ENCODE data around the gene NT5DC3. TPM values are rescaled to one million over a fixed set of nuclear protein-coding genes. Genes with fewer than 3 reads are reported as not detected.

The NT5DC3 gene
- total and polyA plus RNA-seq, 2 experiments from 2014 or later, result 2.8 to 6.3 TPM

DNA sequence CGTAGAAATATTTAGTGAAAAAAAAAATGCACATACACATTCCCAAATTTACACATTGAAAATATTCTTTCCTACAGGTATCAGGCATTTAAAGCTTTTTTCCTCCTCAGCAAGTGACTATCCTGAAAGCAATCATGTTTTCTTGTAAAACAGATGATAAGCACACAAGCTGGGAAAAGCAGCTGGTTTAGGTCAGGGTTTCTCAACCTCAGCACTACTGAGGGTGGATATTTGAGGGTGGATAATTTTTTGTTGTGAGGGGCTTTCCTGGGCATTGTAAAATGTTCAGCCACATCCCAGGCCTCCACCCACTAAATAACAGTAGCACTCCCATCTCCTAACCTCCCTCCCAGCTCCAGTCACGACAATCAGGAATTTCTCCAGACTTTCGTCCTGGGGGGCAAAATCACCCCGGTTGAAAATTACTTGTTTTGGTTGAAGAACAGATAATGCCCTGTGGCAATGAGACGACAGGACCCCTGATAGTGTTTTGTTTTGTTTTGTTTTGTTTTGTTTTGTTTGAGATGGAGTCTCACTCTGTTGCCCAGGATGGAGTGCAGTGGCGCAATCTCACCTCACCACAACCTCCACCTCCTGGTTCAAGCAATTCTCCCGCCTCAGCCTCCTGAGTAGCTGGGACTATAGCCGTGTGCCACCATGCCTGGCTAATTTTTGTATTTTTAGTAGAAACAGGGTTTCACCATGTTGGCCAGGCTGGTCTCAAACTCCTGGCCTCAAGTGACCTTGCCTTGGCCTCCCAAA lies 15.0 kb upstream of the NT5DC3 start:
- Histone ChIP-seq H3K4me2 (no peak overlapping the region), H3K4me3 (no peak overlapping the region), H4K20me1 (ENCODE audit: insufficient read depth, poor library complexity, severe bottlenecking) (no peaks in the 10 kb centered on the region), H3K9me3 (ENCODE audit: low read depth) (no peaks in the 10 kb centered on the region), H3K36me3 (replicated peaks; ENCODE audit: insufficient read depth, low read depth) (no peaks in the 10 kb centered on the region), H3K9me2 (replicated peaks; ENCODE audit: insufficient read depth) (no peaks in the 10 kb centered on the region), H2AFZ (no peak overlapping the region), H3K4me1 (ENCODE audit: insufficient read depth) (peaks cover 25% of the 10 kb centered on the region), H3K27me3 (no peaks in the 10 kb centered on the region), H3K27ac (no peak overlapping the region), H3K79me2 (no peaks in the 10 kb centered on the region)
- WGBS (ENCODE audit: low lambda C conversion rate, missing lambda C conversion rate), result 64% methylated on average over 8 of the region's 8 CpGs
- TF ChIP-seq EZH2phosphoT487 (IDR thresholded peaks at IDR 0.05; ENCODE audit: low read depth, severe bottlenecking, unreplicated experiment), result no peak
- TF ChIP-seq, protein P1, sequence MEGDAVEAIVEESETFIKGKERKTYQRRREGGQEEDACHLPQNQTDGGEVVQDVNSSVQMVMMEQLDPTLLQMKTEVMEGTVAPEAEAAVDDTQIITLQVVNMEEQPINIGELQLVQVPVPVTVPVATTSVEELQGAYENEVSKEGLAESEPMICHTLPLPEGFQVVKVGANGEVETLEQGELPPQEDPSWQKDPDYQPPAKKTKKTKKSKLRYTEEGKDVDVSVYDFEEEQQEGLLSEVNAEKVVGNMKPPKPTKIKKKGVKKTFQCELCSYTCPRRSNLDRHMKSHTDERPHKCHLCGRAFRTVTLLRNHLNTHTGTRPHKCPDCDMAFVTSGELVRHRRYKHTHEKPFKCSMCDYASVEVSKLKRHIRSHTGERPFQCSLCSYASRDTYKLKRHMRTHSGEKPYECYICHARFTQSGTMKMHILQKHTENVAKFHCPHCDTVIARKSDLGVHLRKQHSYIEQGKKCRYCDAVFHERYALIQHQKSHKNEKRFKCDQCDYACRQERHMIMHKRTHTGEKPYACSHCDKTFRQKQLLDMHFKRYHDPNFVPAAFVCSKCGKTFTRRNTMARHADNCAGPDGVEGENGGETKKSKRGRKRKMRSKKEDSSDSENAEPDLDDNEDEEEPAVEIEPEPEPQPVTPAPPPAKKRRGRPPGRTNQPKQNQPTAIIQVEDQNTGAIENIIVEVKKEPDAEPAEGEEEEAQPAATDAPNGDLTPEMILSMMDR (IDR thresholded peaks at IDR 0.05; ENCODE audit: poor library complexity), result no peak
- no peak for TF ChIP-seq EZH2 (IDR thresholded peaks at IDR 0.05; ENCODE audit: borderline replicate concordance)
- DNase-seq (ENCODE audit: low spot score), result no peak

DNA sequence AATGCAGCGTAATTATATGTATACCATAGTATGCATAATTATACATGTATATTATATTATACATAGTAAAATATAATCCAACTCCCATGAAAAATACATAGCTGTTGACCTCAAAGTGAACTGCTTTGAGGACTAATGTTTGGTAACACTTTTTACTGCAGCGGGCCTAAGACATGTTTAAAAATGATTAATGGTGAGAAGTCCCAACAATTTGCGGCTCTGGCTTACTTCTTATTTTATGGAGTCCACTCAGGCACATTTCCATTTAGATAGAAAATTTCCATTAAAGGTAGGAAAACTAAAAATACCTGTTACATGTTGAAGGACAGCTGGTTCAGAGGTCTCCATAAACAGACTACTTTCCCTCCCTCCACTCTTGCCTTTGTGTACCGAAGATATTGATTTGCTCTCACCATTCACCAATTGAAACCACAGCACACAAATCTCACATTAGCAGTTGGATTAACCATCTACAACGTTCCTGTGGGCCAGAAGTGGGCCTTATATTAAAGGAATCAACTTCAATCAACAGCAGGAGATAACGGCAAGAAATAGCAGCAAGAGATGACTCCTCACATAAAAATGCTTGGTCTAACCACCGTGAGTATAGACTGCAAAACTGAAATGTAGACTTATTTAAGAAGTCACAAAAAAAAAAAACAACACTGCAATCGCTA lies 14.1 kb upstream of the NT5DC3 start:
- Histone ChIP-seq H3K4me1 (ENCODE audit: insufficient read depth) (peaks cover 23% of the 10 kb centered on the region), H3K9me3 (ENCODE audit: low read depth) (no peaks in the 10 kb centered on the region), H4K20me1 (ENCODE audit: insufficient read depth, poor library complexity, severe bottlenecking) (no peaks in the 10 kb centered on the region), H3K27ac (no peak overlapping the region), H3K36me3 (replicated peaks; ENCODE audit: insufficient read depth, low read depth) (no peaks in the 10 kb centered on the region), H3K4me3 (no peak overlapping the region), H3K4me2 (no peak overlapping the region), H3K79me2 (no peaks in the 10 kb centered on the region), H2AFZ (no peak overlapping the region), H3K27me3 (no peaks in the 10 kb centered on the region), H3K9me2 (replicated peaks; ENCODE audit: insufficient read depth) (no peaks in the 10 kb centered on the region)
- 75% methylated on average over 8 of the region's 8 CpGs for WGBS (ENCODE audit: low lambda C conversion rate, missing lambda C conversion rate)
- TF ChIP-seq, protein P1 (IDR thresholded peaks at IDR 0.05; ENCODE audit: poor library complexity), result no peak
- no peak for TF ChIP-seq EZH2 (IDR thresholded peaks at IDR 0.05; ENCODE audit: borderline replicate concordance)
- no peak for TF ChIP-seq EZH2phosphoT487 (IDR thresholded peaks at IDR 0.05; ENCODE audit: low read depth, severe bottlenecking, unreplicated experiment)
- DNase-seq (ENCODE audit: low spot score), result no peak

DNA sequence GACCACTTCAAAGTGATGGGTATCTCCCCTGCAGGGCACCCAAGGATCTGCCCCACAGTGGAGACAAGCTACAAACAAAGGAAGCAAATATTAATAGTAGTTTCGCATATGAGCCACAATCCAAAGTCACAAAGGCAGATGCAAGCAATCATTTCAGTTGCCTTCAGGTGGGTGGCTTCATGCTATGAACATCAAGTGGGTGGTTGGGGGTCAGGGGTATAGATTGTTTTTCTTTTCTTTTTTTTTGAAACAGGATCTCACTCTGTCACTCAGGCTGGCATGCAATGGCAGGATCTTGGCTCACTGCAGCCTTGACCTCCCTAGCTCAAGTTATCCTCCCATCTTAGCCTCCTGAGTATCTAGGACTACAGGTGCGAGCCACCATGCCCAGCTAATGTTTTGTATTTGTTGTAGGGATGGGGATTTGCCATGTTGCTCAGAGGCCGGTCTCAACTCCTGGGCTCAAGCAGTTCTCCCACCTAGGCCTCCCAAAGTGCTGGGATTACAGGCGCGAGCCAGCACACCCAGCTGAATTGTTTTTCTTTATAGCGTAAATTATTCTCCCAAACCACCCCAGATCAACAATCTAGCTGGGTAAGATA lies 13.4 kb upstream of the NT5DC3 start:
- DNase-seq (ENCODE audit: low spot score), result no peak
- Histone ChIP-seq H3K4me2 (no peak overlapping the region), H4K20me1 (ENCODE audit: insufficient read depth, poor library complexity, severe bottlenecking) (no peaks in the 10 kb centered on the region), H3K4me3 (no peak overlapping the region), H3K36me3 (replicated peaks; ENCODE audit: insufficient read depth, low read depth) (no peaks in the 10 kb centered on the region), H3K9me2 (replicated peaks; ENCODE audit: insufficient read depth) (no peaks in the 10 kb centered on the region), H2AFZ (no peak overlapping the region), H3K9me3 (ENCODE audit: low read depth) (no peaks in the 10 kb centered on the region), H3K4me1 (ENCODE audit: insufficient read depth) (peaks cover 18% of the 10 kb centered on the region), H3K79me2 (no peaks in the 10 kb centered on the region), H3K27me3 (no peaks in the 10 kb centered on the region), H3K27ac (no peak overlapping the region)
- TF ChIP-seq EZH2phosphoT487 (IDR thresholded peaks at IDR 0.05; ENCODE audit: low read depth, severe bottlenecking, unreplicated experiment) (no peak), EZH2 (IDR thresholded peaks at IDR 0.05; ENCODE audit: borderline replicate concordance) (no peak)
- TF ChIP-seq, protein P1 (IDR thresholded peaks at IDR 0.05; ENCODE audit: poor library complexity), result no peak
- 78% methylated on average over 6 of the region's 6 CpGs for WGBS (ENCODE audit: low lambda C conversion rate, missing lambda C conversion rate)

Data from hepatocyte (in vitro differentiated cells).